NT2/D1 (cell line): ENCODE data around the gene KLHL17.
"Not testable (repeated sequence)": the region's sequence is repeated elsewhere in the genome, so short reads cannot be mapped to it uniquely, and the experiment has no call there.

Experiments
- DNase-seq: peaks from one replicate; pipeline ENCODE4 v3.0.0-alpha.2; 2011; ENCODE audit warnings: low read depth, low spot score
- H3K27me3 ChIP-seq: 2 replicates; pipeline ENCODE4 v1.6.0; 2011; ENCODE audit warnings: mild to moderate bottlenecking; ENCODE audit not compliant: insufficient read length, insufficient read depth
- H3K36me3 ChIP-seq: 2 replicates; pipeline ENCODE4 v1.6.1; 2011; ENCODE audit warnings: mild to moderate bottlenecking, low read length, mixed read lengths; ENCODE audit not compliant: insufficient read depth, insufficient read length
- H3K4me1 ChIP-seq: 2 replicates; pipeline ENCODE4 v1.5.1; 2011; ENCODE audit not compliant: insufficient read depth, insufficient read length
- H3K4me3 ChIP-seq: 2 replicates; pipeline ENCODE4 v1.5.1; 2011; ENCODE audit warnings: low read depth; ENCODE audit not compliant: insufficient read length
- H3K9ac ChIP-seq: 2 replicates; pipeline ENCODE4 v1.6.0; 2011; ENCODE audit warnings: low read depth; ENCODE audit not compliant: insufficient read length
- H3K9me3 ChIP-seq: 2 replicates; pipeline ENCODE4 v1.5.1; 2011; ENCODE audit warnings: mild to moderate bottlenecking, low read length; ENCODE audit not compliant: insufficient read depth
- SUZ12 ChIP-seq: IDR thresholded peaks from 2 replicates; pipeline ENCODE4 v1.6.1; 2011; ENCODE audit not compliant: insufficient read length, insufficient read depth; ENCODE audit errors: extremely low read depth
- YY1 ChIP-seq: IDR thresholded peaks from 2 replicates; pipeline ENCODE4 v1.6.1; 2011; ENCODE audit not compliant: insufficient read length, insufficient read depth
- ZNF274 ChIP-seq: IDR thresholded peaks from 2 replicates; pipeline ENCODE4 v1.6.1; 2011; ENCODE audit warnings: mild to moderate bottlenecking, low read depth, low read length

Gene KLHL17

GRCh38 chr1:944341-945325, 15.8 kb upstream of the KLHL17 start:
- H3K27me3 ChIP-seq, result peaks cover 12% of the 10 kb centered on the region
- no peak overlapping the region for H3K4me3 ChIP-seq
- no peak for TF ChIP-seq SUZ12
- no peak for TF ChIP-seq ZNF274
- no peak for TF ChIP-seq YY1
- H3K9me3 ChIP-seq, result no peaks in the 10 kb centered on the region
- peaks cover 54% of the 10 kb centered on the region for H3K36me3 ChIP-seq
- H3K9ac ChIP-seq, result no peak overlapping the region
- H3K4me1 ChIP-seq, result peaks cover 11% of the 10 kb centered on the region
- no peak for DNase-seq

GRCh38 chr1:945688-946556, 14.5 kb upstream of the KLHL17 start:
- H3K4me3 ChIP-seq, result no peak overlapping the region
- no peak for DNase-seq
- peaks cover 4% of the 10 kb centered on the region for H3K27me3 ChIP-seq
- H3K4me1 ChIP-seq, result peaks cover 8% of the 10 kb centered on the region
- no peak for TF ChIP-seq YY1
- TF ChIP-seq ZNF274, result no peak
- no peak for TF ChIP-seq SUZ12
- H3K9me3 ChIP-seq, result no peaks in the 10 kb centered on the region
- no peak overlapping the region for H3K9ac ChIP-seq
- peaks cover 66% of the 10 kb centered on the region for H3K36me3 ChIP-seq

DNA sequence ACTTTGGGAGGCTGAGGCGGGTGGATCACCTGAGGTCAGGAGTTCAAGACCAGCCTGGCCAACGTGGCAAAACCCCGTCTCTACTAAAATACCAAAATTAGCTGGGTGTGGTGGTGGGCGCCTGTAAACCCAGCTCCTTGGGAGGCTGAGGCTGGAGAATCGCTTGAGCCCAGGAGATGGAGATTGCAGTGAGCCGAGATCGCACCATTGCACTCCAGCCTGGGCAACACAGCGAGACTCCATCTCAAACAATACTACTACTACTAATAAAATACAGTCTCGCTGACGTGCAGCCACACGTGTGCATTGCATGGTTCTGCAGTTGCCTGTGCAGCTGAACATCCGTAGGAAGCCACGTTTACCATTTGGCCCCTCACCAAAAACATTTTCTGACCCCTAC, 13.6 kb upstream of the KLHL17 start:
- H3K4me3 ChIP-seq, H3K27me3 ChIP-seq, H3K9me3 ChIP-seq, DNase-seq, H3K9ac ChIP-seq, H3K4me1 ChIP-seq: not testable (repeated sequence)
- peaks cover 75% of the 10 kb centered on the region for H3K36me3 ChIP-seq

GRCh38 chr1:947958-948357, 12.4 kb upstream of the KLHL17 start:
- Histone ChIP-seq H3K36me3 (peaks cover 86% of the 10 kb centered on the region), H3K9ac (no peak overlapping the region), H3K9me3 (no peaks in the 10 kb centered on the region), H3K4me1 (peaks cover 6% of the 10 kb centered on the region), H3K4me3 (no peak overlapping the region), H3K27me3 (no peaks in the 10 kb centered on the region)
- TF ChIP-seq YY1 (no peak), ZNF274 (no peak), SUZ12 (no peak)
- no peak for DNase-seq

- H3K9ac ChIP-seq, result no peak overlapping the region
- TF ChIP-seq ZNF274 (no peak), SUZ12 (no peak), YY1 (no peak)
- no peak overlapping the region for H3K4me3 ChIP-seq
- H3K4me1 ChIP-seq, result no peaks in the 10 kb centered on the region
- DNase-seq, result no peak
- no peaks in the 10 kb centered on the region for H3K9me3 ChIP-seq
- no peaks in the 10 kb centered on the region for H3K27me3 ChIP-seq
- H3K36me3 ChIP-seq, result peaks cover 98% of the 10 kb centered on the region
These were observed 10.1 kb upstream of the KLHL17 start for GRCh38 chr1:950268-950667.

DNA sequence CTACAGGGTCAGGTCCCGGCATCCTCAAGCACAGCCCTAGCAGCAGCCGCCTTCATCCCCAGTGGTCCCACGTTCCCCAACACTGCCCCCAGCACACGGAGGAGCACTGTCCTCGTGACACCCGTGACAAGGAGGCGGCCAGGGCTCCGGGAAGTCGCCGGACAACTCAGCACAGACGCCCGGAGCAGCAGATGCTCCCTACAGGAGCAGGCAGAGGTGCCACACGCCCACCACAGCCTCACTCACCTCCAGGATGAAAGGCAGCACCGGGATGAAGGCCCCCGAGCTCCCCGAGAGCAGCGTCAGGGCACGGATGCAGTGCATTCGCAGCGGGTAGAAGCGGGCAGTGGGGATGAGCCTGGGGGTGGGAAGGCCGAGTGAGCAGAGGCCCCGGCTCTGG, 9.5 kb upstream of the KLHL17 start:
- no peak for DNase-seq
- no peaks in the 10 kb centered on the region for H3K27me3 ChIP-seq
- H3K4me1 ChIP-seq, result no peaks in the 10 kb centered on the region
- no peak overlapping the region for H3K9ac ChIP-seq
- no peak for TF ChIP-seq SUZ12
- no peak for TF ChIP-seq YY1
- no peak for TF ChIP-seq ZNF274
- peaks cover 98% of the 10 kb centered on the region for H3K36me3 ChIP-seq
- no peak overlapping the region for H3K4me3 ChIP-seq
- no peaks in the 10 kb centered on the region for H3K9me3 ChIP-seq

- no peak for TF ChIP-seq ZNF274
- TF ChIP-seq YY1, result no peak
- TF ChIP-seq SUZ12, result no peak
- no peak for DNase-seq
- Histone ChIP-seq H3K9me3 (no peaks in the 10 kb centered on the region), H3K36me3 (peaks cover 98% of the 10 kb centered on the region), H3K4me3 (no peak overlapping the region), H3K9ac (no peak overlapping the region), H3K27me3 (no peaks in the 10 kb centered on the region), H3K4me1 (no peaks in the 10 kb centered on the region)
These were observed 9.0 kb upstream of the KLHL17 start for GRCh38 chr1:951364-951763.
